RWPE1 (cell line): ENCODE results near the gene ADCY2.

ENCODE experiments used
- CTCF ChIA-PET: fragments of 350-600 bp; sonication (Branson Sonifier 250); formaldehyde crosslinking; extraction: SDS; loops from one replicate; lab custom pipeline; 2021; lab: Yijun Ruan, JAX
- POLR2A ChIA-PET: fragments of 400-600 bp; formaldehyde crosslinking; extraction: SDS; loops from one replicate; lab custom pipeline; 2020; ENCODE audit warnings: antibody characterized with exemption; ENCODE audit not compliant: low non-redundant PET; lab: Yijun Ruan, JAX
- DNase-seq: peaks from one replicate; pipeline ENCODE4 v3.0.0; 2012; ENCODE audit warnings: low spot score
- H3K27ac ChIP-seq: fragments of 450-650 bp; 2 replicates; pipeline ENCODE4 v1.5.1; 2017
- CTCF ChIP-seq: fragments of 450-650 bp; conservative IDR thresholded peaks from 2 replicates; pipeline ENCODE4 v1.5.1; 2017; ENCODE audit warnings: low read depth, mild to moderate bottlenecking

ADCY2 gene

DNA sequence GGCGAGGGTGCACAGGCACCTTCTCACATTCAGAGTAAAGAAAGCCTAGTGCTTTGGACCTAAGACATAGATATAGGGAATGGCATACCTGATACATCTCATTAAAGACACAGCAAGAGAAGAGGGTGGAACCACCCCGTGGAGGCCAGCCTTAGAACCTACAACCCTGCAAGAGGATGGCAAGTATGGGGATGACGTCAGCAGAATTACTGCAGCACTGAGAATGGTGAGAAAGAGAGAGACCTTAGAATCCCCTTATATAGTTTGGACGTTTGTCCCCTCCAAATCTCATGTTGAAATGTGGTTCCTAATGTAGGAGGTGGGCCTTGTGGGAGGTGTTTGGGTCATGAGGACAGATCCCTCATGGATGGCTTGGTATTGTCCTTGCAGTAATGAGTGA, 28.2 kb upstream of the ADCY2 start:
- H3K27ac ChIP-seq: no peak overlapping the region
- ChIA-PET CTCF (no interaction called here), POLR2A (no interaction called here)
- TF ChIP-seq CTCF: no peak
- no peak for DNase-seq

DNA sequence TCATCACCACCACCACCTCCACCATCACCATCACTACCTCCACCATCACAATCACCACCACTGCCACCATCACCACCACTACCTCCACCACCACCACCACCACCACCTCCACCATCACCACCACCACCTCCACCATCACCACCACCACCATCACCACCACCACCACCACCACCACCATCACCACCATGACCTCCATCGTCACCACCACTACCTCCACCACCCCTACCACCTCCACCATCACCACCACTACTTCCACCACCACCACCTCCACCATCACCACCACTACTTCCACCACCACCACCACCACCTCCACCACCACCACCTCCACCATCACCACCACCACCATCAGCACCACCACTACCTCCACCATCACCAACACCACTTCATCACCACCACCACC, 23.5 kb upstream of the ADCY2 start:
- no peak for DNase-seq
- no peak for TF ChIP-seq CTCF
- no peak overlapping the region for H3K27ac ChIP-seq
- ChIA-PET POLR2A (no interaction called here), CTCF (no interaction called here)

GRCh38 chr5:7374186-7374585, 21.8 kb upstream of the ADCY2 start:
- TF ChIP-seq CTCF: no peak
- no peak overlapping the region for H3K27ac ChIP-seq
- ChIA-PET POLR2A (no interaction called here), CTCF (no interaction called here)
- no peak for DNase-seq

- CTCF ChIA-PET: no interaction called here
- POLR2A ChIA-PET: no interaction called here
- H3K27ac ChIP-seq: no peak overlapping the region
- DNase-seq: no peak
- no peak for TF ChIP-seq CTCF
These were observed 20.5 kb upstream of the ADCY2 start for GRCh38 chr5:7375457-7375856.

DNA sequence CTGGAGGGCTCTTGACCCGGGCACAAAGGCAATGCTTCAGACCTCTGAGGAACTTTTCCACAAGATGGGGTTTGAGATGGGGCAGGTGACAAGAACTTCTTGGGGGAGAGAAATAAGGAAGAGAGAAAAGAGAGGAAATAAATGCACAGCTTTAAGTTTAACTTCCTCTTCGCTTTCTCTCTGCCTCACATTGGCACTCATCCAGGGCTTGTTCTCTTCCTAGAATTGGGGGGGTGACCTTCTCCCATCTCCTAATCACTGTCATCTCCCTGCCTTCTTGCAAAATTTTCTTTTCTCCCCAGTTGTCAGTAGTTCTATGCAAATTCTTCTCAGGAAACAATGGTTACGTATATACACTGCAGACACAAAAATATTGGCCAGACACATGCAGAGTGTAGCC, 19.1 kb upstream of the ADCY2 start:
- ChIA-PET POLR2A (no interaction called here), CTCF (no interaction called here)
- H3K27ac ChIP-seq: no peak overlapping the region
- no peak for TF ChIP-seq CTCF
- no peak for DNase-seq

DNA sequence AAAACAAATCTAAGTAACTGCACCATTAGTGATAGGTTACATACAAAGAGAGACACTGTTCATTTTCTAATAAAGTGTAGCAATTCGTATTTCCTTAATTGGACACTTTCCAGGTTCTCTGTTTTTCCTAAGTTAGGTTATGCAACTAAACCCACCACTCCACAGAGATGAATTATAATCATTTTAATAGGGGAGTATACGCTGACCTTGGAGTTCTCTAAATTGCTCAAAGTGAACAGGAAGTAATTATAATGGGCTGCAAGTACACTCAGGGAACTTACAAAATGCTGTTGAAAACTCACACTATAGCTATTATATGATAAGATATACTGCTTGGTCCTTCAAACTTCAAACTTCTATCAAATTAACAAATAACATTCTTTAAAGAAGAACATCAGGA, 18.2 kb upstream of the ADCY2 start:
- DNase-seq: no peak
- POLR2A ChIA-PET: no interaction called here
- H3K27ac ChIP-seq: no peak overlapping the region
- no peak for TF ChIP-seq CTCF
- CTCF ChIA-PET: no interaction called here

GRCh38 chr5:7382588-7382987, 13.3 kb upstream of the ADCY2 start:
- CTCF ChIA-PET: no interaction called here

More at GRCh38 chr5:7382588-7382987, 13.3 kb upstream of the ADCY2 start:
- H3K27ac ChIP-seq: no peak overlapping the region
- DNase-seq: no peak
- TF ChIP-seq CTCF: no peak
- POLR2A ChIA-PET: no interaction called here
